Endodermal cell (in vitro differentiated cells): ENCODE results near the gene GPHN. TPM values are rescaled to one million over a fixed set of nuclear protein-coding genes. Genes with fewer than 3 reads are reported as not detected.

Experiments used
- DNase-seq: peaks from one replicate; pipeline ENCODE4 v3.0.0-alpha.2; 2017
- H3K27ac ChIP-seq: 2 replicates; pipeline ENCODE4 v1.5.1; 2013; ENCODE audit warnings: mild to moderate bottlenecking, low read depth, low read length, moderate library complexity
- H3K27me3 ChIP-seq: 2 replicates; pipeline ENCODE4 v1.6.1; 2013; ENCODE audit warnings: mild to moderate bottlenecking, low read length, moderate library complexity; ENCODE audit not compliant: insufficient read depth, control insufficient read depth, poor library complexity, severe bottlenecking
- H3K36me3 ChIP-seq: 2 replicates; pipeline ENCODE4 v1.7.0; 2013; ENCODE audit warnings: mild to moderate bottlenecking, low read length, moderate library complexity; ENCODE audit not compliant: control insufficient read depth, insufficient read depth
- H3K4me1 ChIP-seq: one replicate; pipeline ENCODE4 v1.7.0; 2013; ENCODE audit warnings: low read length; ENCODE audit not compliant: control insufficient read depth, insufficient read depth
- H3K4me3 ChIP-seq: 2 replicates; pipeline ENCODE4 v1.5.1; 2013; ENCODE audit warnings: mild to moderate bottlenecking, low read length, moderate library complexity
- H3K9ac ChIP-seq: 2 replicates; pipeline ENCODE4 v1.6.1; 2013; ENCODE audit warnings: mild to moderate bottlenecking, low read length, moderate library complexity; ENCODE audit not compliant: poor library complexity, severe bottlenecking; ENCODE audit errors: extremely low read depth
- H3K9me3 ChIP-seq: 2 replicates; pipeline ENCODE4 v1.6.1; 2013; ENCODE audit warnings: mild to moderate bottlenecking, low read length, moderate library complexity; ENCODE audit not compliant: control insufficient read depth
- H3K27ac Mint-ChIP-seq: 2 replicates; pipeline ENCODE4 v1.8.0; 2020; ENCODE audit warnings: mixed read lengths
- H3K27me3 Mint-ChIP-seq: 2 replicates; pipeline ENCODE4 v1.8.0; 2021; ENCODE audit warnings: mild to moderate bottlenecking, mixed read lengths; ENCODE audit not compliant: insufficient read depth
- H3K36me3 Mint-ChIP-seq: 2 replicates; pipeline ENCODE4 v1.8.0; 2020; ENCODE audit warnings: low read depth, mixed read lengths
- H3K4me1 Mint-ChIP-seq: 2 replicates; pipeline ENCODE4 v1.8.0; 2020; ENCODE audit warnings: mixed read lengths
- H3K4me3 Mint-ChIP-seq: 2 replicates; pipeline ENCODE4 v1.8.0; 2020; ENCODE audit warnings: mild to moderate bottlenecking, moderate library complexity, mixed read lengths
- H3K9me3 Mint-ChIP-seq: 2 replicates; pipeline ENCODE4 v1.8.0; 2020; ENCODE audit warnings: mild to moderate bottlenecking, mixed read lengths
- CTCF ChIP-seq: fragments of 200-600 bp; sonication (generic); conservative IDR thresholded peaks from 2 replicates; pipeline ENCODE4 v1.5.0; 2021; ENCODE audit warnings: antibody characterized with exemption, mild to moderate bottlenecking
- WGBS, 2 experiments: methylation state at CpG; one replicate each; pipeline versions ENCODE4 v1.1.5 to v1.1.7; 2013; ENCODE audit warnings: missing lambda C conversion rate in 2 of 2, mixed read lengths in 1 of 2; ENCODE audit not compliant: insufficient coverage in 1 of 2, insufficient read length in 1 of 2; 5-methylcytosine and 5-hydroxymethylcytosine counted together
- total RNA-seq, 2 donors: library from RNA; stranded (reverse); fragmentation: NEBNext Ultra II Directional in 1 of 2; extraction: Animal tissue kit (Norgen Biotek cat#: 25700) in 1 of 2; gene quantifications; 2 replicates in 1 of 2; 3 replicates in 1 of 2; pipeline ENCODE4 v1.2.1, GENCODE V29; 2021

Gene GPHN
- total RNA-seq, 2 donors from 2014 or later = 12.4 to 15.0 TPM

- Histone ChIP-seq H3K4me1 (no peaks in the 10 kb centered on the region), H3K27me3 (no peaks in the 10 kb centered on the region), H3K27ac (no peak overlapping the region), H3K4me3 (no peak overlapping the region), H3K36me3 (peaks cover 4% of the 10 kb centered on the region), H3K9me3 (no peaks in the 10 kb centered on the region), H3K9ac (no peak overlapping the region)
- H3K27me3 Mint-ChIP-seq = no peaks in the 10 kb centered on the region
- TF ChIP-seq CTCF = no peak
- H3K9me3 Mint-ChIP-seq = no peaks in the 10 kb centered on the region
- no peaks in the 10 kb centered on the region for H3K36me3 Mint-ChIP-seq
- H3K4me1 Mint-ChIP-seq = no peaks in the 10 kb centered on the region
- no peak overlapping the region for H3K4me3 Mint-ChIP-seq
- no peak overlapping the region for H3K27ac Mint-ChIP-seq
- DNase-seq = no peak
Measured at GRCh38 chr14:67133144-67133543, 625.2 kb downstream of the GPHN start.

- Mint-ChIP-seq H3K36me3 (no peaks in the 10 kb centered on the region), H3K4me3 (no peak overlapping the region), H3K27me3 (no peaks in the 10 kb centered on the region), H3K27ac (no peak overlapping the region), H3K4me1 (no peaks in the 10 kb centered on the region), H3K9me3 (no peaks in the 10 kb centered on the region)
- H3K9ac ChIP-seq = no peak overlapping the region
- H3K4me1 ChIP-seq = no peaks in the 10 kb centered on the region
- DNase-seq = no peak
- no peaks in the 10 kb centered on the region for H3K9me3 ChIP-seq
- H3K4me3 ChIP-seq = no peak overlapping the region
- WGBS, 2 experiments = 97% methylated on average over 3 of the region's 3 CpGs; no CpG with 5 or more reads in 1 of the 2 experiments
- H3K27ac ChIP-seq = no peak overlapping the region
- peak; percentile 29 for TF ChIP-seq CTCF
- peaks cover 4% of the 10 kb centered on the region for H3K36me3 ChIP-seq
- H3K27me3 ChIP-seq = no peaks in the 10 kb centered on the region
Measured at GRCh38 chr14:67133595-67134441, 625.9 kb downstream of the GPHN start.

GRCh38 chr14:67137744-67138371 is 629.9 kb downstream of the GPHN start:
- H3K27me3 Mint-ChIP-seq = no peaks in the 10 kb centered on the region
- H3K27ac Mint-ChIP-seq = no peak overlapping the region
- no peak overlapping the region for H3K4me3 ChIP-seq
- no peak overlapping the region for H3K9ac ChIP-seq
- H3K4me1 ChIP-seq = no peaks in the 10 kb centered on the region
- H3K36me3 Mint-ChIP-seq = no peaks in the 10 kb centered on the region
- H3K4me1 Mint-ChIP-seq = no peaks in the 10 kb centered on the region
- H3K27ac ChIP-seq = no peak overlapping the region
- no peaks in the 10 kb centered on the region for H3K36me3 ChIP-seq
- no peaks in the 10 kb centered on the region for H3K9me3 Mint-ChIP-seq
- no peak overlapping the region for H3K4me3 Mint-ChIP-seq
- peak; percentile 74 for TF ChIP-seq CTCF
- no peak for DNase-seq
- H3K27me3 ChIP-seq = no peaks in the 10 kb centered on the region
- no peaks in the 10 kb centered on the region for H3K9me3 ChIP-seq
